Loucy (cell line): ENCODE measurements around the gene DKK1.

Experiments
- H2AFZ ChIP-seq: fragments of 200-600 bp; sonication (generic); 2 replicates; pipeline ENCODE4 v1.6.0; 2016; ENCODE audit warnings: antibody characterized with exemption, mild to moderate bottlenecking, low read length, moderate library complexity
- H3F3A ChIP-seq: fragments of 200-600 bp; 2 replicates; pipeline ENCODE4 v1.6.0; 2016; ENCODE audit warnings: antibody characterized with exemption, low read depth, mild to moderate bottlenecking
- H3K27me3 ChIP-seq: fragments of 200-600 bp; sonication (generic); 2 replicates; pipeline ENCODE4 v1.6.1; 2014; ENCODE audit warnings: low read length, mild to moderate bottlenecking; ENCODE audit not compliant: insufficient read depth, poor library complexity, severe bottlenecking
- H3K36me3 ChIP-seq: fragments of 200-600 bp; sonication (generic); 2 replicates; pipeline ENCODE4 v1.6.1; 2016; ENCODE audit warnings: low read length; ENCODE audit not compliant: insufficient read depth
- H3K4me1 ChIP-seq: fragments of 200-600 bp; sonication (generic); 2 replicates; pipeline ENCODE4 v1.5.1; 2014; ENCODE audit warnings: low read length, mild to moderate bottlenecking; ENCODE audit not compliant: insufficient read depth, poor library complexity, severe bottlenecking
- H3K4me2 ChIP-seq: fragments of 200-600 bp; sonication (generic); 2 replicates; pipeline ENCODE4 v1.6.0; 2014; ENCODE audit warnings: antibody characterized with exemption, low read length, low read depth, mild to moderate bottlenecking; ENCODE audit not compliant: poor library complexity, severe bottlenecking
- H3K4me3 ChIP-seq: fragments of 200-600 bp; sonication (generic); 2 replicates; pipeline ENCODE4 v1.5.1; 2014; ENCODE audit warnings: low read length, mild to moderate bottlenecking, mixed read lengths; ENCODE audit not compliant: poor library complexity, severe bottlenecking
- H3K79me2 ChIP-seq: fragments of 200-600 bp; sonication (generic); 2 replicates; pipeline ENCODE4 v1.6.1; 2014; ENCODE audit warnings: low read length; ENCODE audit not compliant: insufficient read depth
- H3K9ac ChIP-seq: fragments of 200-600 bp; sonication (generic); 2 replicates; pipeline ENCODE4 v1.6.0; 2014; ENCODE audit warnings: mild to moderate bottlenecking, low read depth, low read length, moderate library complexity; ENCODE audit not compliant: poor library complexity, severe bottlenecking
- H3K9me2 ChIP-seq: fragments of 200-600 bp; sonication (generic); replicated peaks from 2 replicates; pipeline ENCODE4 v1.6.1; 2016; ENCODE audit warnings: low read depth, low read length, mixed read lengths
- H3K9me3 ChIP-seq: fragments of 200-600 bp; sonication (generic); 2 replicates; pipeline ENCODE4 v1.6.1; 2014; ENCODE audit warnings: mild to moderate bottlenecking, antibody characterized with exemption, low read length, low read depth; ENCODE audit not compliant: insufficient read depth
- H4K20me1 ChIP-seq: fragments of 200-600 bp; sonication (generic); 2 replicates; pipeline ENCODE4 v1.6.0; 2014; ENCODE audit warnings: antibody characterized with exemption, low read length, mild to moderate bottlenecking; ENCODE audit not compliant: insufficient read depth, poor library complexity, severe bottlenecking
- EZH2phosphoT487 ChIP-seq: fragments of 200-600 bp; IDR thresholded peaks from 2 replicates; pipeline ENCODE4 v1.6.1; 2018; ENCODE audit warnings: antibody characterized with exemption, mild to moderate bottlenecking, moderate library complexity, borderline replicate concordance
- TF ChIP-seq, protein P1 (sequence below): fragments of 200-600 bp; sonication (generic); conservative IDR thresholded peaks from 2 replicates; pipeline ENCODE4 v1.5.1; 2014; ENCODE audit warnings: mild to moderate bottlenecking, antibody characterized with exemption, low read length

The DKK1 gene

DNA sequence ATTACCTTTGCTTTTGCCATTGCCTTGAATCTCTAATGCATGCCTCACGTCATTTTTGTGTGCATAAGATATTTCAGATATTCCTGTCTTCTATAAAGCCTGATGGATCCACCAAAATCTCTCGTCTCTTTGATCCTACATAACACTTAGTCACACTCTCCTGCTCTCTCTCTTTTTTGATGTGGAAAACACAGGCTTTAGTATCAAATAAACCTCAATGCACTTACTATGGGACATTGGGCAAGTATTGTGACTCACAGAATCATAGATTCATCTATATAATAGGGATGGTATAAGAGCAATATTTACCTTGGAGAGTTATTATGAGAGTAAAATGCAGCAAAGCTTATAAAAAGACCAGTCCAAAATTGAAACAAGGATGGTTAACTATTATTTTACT is 39.1 kb downstream of the DKK1 start:
- Histone ChIP-seq H3K9me3 (no peaks in the 10 kb centered on the region), H3K27me3 (no peaks in the 10 kb centered on the region), H3K4me3 (no peak overlapping the region), H3K9me2 (no peaks in the 10 kb centered on the region), H3K79me2 (no peaks in the 10 kb centered on the region), H2AFZ (no peak overlapping the region), H3K4me2 (no peak overlapping the region), H3K36me3 (no peaks in the 10 kb centered on the region), H3K9ac (no peak overlapping the region), H3F3A (no peaks in the 10 kb centered on the region), H4K20me1 (no peaks in the 10 kb centered on the region), H3K4me1 (peaks cover 6% of the 10 kb centered on the region)
- no peak for TF ChIP-seq EZH2phosphoT487
- TF ChIP-seq, protein P1, sequence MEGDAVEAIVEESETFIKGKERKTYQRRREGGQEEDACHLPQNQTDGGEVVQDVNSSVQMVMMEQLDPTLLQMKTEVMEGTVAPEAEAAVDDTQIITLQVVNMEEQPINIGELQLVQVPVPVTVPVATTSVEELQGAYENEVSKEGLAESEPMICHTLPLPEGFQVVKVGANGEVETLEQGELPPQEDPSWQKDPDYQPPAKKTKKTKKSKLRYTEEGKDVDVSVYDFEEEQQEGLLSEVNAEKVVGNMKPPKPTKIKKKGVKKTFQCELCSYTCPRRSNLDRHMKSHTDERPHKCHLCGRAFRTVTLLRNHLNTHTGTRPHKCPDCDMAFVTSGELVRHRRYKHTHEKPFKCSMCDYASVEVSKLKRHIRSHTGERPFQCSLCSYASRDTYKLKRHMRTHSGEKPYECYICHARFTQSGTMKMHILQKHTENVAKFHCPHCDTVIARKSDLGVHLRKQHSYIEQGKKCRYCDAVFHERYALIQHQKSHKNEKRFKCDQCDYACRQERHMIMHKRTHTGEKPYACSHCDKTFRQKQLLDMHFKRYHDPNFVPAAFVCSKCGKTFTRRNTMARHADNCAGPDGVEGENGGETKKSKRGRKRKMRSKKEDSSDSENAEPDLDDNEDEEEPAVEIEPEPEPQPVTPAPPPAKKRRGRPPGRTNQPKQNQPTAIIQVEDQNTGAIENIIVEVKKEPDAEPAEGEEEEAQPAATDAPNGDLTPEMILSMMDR: no peak

DNA sequence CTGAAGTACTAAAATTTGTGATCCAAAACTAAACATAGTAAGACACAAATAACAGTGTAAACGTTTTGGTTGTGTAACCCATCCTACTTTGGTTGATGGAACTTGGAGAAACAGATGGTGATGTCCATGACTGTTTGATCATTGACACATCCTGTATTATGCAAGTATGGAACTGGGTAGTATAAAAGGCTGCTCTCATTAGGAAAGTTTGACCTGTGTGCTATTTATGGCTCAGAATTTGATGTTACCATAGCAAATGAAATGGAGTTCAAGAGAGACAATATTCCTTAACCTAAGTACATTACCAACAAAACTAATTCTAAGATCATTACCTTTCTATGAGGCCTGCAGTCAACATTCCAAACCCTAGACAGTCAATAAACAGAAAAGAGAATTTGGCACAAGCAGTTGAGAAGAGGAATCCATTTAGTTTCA is 39.9 kb downstream of the DKK1 start:
- Histone ChIP-seq H3K79me2 (no peaks in the 10 kb centered on the region), H3K4me1 (peaks cover 13% of the 10 kb centered on the region), H3K9ac (no peak overlapping the region), H2AFZ (peak overlapping the region; percentile 13; the same call in 1 of the 2 replicates), H3F3A (no peaks in the 10 kb centered on the region), H3K36me3 (no peaks in the 10 kb centered on the region), H3K9me2 (no peaks in the 10 kb centered on the region), H3K4me2 (no peak overlapping the region), H3K9me3 (no peaks in the 10 kb centered on the region), H3K4me3 (no peak overlapping the region), H3K27me3 (no peaks in the 10 kb centered on the region), H4K20me1 (no peaks in the 10 kb centered on the region)
- TF ChIP-seq, protein P1: no peak
- no peak for TF ChIP-seq EZH2phosphoT487

DNA sequence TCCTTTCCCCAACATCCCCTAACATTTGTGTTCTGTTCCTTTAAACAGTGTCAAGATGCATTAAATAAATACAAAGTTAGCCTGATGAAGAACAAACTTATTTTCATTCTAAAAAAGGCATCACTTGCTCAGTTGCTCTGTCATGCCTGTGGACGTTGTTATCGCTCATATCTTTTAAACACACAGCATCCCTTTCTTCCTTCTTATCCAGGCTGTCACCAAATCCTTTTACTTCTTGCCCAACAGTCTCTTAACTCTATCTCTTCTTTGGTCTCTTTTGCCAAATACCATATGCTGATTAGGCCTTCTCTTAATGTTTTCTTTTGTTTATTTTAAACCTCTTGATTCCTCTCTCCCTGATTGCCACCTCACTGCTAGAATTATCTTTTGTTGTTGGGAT is 43.9 kb downstream of the DKK1 start:
- Histone ChIP-seq H3K4me1 (peaks cover 23% of the 10 kb centered on the region), H3K9ac (no peak overlapping the region), H3K9me2 (no peaks in the 10 kb centered on the region), H3F3A (no peaks in the 10 kb centered on the region), H3K79me2 (no peaks in the 10 kb centered on the region), H3K4me2 (no peak overlapping the region), H3K9me3 (no peaks in the 10 kb centered on the region), H3K4me3 (no peak overlapping the region), H2AFZ (no peak overlapping the region), H3K36me3 (no peaks in the 10 kb centered on the region), H4K20me1 (no peaks in the 10 kb centered on the region), H3K27me3 (no peaks in the 10 kb centered on the region)
- TF ChIP-seq, protein P1: no peak
- TF ChIP-seq EZH2phosphoT487: no peak
